GM21717 (cell line): ENCODE data around the gene SLC6A2.

Experiments used
- ATAC-seq: cut with Tn5 transposase; IDR thresholded peaks from one replicate; pipeline ENCODE4 v1.9.1; 2021; ENCODE audit warnings: mild to moderate bottlenecking, moderate library complexity; ENCODE audit not compliant: unreplicated experiment

Gene SLC6A2

DNA sequence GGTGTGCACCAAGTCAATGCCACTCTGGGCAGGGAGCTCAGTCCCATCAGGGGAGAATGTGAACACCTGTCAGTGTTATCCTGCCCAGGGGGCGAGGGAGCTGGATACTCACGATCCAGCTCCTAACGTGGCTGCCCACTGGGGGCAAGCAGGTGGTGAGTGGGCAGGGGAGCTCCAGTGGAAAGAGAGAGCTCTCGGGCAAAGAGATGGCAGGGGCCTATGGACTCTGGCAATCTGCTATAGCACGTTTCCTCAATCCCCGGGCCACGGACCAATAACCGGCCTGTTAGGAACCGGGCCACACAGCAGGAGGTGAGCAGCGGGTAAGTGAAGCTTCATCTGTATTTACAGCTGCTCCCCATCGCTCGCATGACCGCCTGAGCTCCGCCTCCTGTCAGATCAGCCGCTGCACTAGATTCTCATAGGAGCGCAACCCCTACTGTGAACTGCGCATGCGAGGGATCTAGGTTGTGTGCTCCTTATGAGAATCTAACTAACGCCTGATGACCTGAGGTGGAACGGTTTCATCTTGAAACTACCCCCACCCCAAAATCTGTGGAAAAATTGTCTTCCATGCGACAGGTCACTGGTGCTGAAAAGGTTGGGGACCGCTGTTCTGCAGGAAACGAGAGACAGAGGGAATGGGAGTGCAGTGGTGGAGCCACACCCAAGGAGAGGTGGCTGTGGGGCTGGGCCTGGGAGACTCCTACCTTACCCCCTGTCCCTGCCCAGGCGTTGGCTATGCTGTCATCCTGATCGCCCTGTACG, 15.6 kb downstream of the SLC6A2 start:
- no peak for ATAC-seq

DNA sequence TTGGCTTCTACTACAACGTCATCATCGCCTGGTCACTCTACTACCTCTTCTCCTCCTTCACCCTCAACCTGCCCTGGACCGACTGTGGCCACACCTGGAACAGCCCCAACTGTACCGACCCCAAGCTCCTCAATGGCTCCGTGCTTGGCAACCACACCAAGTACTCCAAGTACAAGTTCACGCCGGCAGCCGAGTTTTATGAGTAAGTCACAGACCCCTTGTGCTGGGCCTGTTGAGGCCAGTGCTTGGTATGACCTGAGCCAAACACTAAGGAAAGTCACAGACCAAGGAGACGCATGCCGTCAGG, 16.1 kb downstream of the SLC6A2 start:
- no peak for ATAC-seq

DNA sequence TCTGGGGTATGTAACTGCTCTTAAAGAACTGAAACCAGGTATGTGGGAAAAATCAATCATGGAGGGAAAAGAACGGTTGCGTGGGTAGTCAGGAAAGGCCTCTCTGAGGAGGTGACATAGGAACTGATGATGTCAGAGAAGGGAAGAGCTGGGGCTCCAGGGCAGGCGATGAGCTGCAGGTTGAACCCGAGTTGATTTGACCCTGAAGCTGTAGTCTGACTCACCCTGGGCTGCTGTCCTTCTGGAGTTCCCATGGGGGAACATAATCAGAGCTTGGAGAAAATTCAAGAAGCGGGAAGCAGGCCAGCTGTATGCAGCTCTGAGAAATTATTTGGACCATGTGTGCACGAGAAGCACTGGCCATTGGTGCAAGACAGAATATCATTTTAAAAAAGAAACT, 16.7 kb downstream of the SLC6A2 start:
- no peak for ATAC-seq

DNA sequence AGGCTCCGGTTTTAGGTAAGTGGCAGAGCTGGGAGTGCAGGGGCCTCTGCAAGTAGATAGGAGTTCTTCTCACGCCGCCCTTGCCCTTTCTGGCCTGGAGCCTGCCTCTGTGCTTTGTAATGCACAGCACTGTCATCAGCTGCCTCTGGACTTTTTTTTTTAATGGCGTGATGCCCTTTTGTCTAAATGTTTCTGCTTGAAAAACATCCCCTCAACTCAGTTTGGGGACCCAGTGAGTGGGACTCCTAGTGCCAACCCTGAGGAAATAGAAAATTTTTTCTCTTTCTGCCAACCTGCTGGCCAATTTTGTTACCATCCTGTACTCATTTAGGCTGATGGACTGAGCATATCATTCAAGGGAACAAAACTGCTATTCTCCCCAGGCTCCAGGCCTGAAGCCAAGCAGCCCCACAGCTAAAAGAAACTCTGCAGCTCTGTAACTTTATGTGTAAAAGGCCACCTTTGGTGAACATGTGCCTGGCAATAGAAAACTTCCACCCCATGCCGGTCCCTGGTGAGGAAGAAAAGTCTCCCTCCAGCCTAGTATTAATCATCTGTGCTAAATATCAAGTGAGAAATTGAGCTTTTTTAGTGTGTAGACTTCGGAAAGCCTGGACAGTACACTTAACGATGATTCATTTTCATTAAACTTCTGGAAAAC, 22.5 kb downstream of the SLC6A2 start:
- ATAC-seq: no peak

DNA sequence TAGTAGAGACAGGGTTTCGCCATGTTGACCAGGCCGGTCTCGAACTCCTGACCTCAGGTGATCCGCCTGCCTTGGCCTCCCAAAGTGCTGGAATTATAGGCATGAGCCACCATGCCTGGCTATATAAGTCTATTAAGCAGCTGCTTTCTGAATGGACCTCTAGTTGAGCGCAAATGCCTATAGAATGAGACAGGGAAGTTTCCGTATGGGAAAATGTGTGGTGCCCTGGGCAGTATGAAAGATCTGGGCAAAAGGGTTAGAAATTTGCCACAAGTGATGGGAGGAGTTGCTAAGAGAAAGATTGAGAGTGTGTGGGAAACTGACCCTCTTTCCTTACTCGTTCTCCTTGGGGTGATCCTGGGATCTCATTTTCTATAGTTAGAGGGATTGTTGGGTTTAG, 26.3 kb downstream of the SLC6A2 start:
- ATAC-seq: no peak

DNA sequence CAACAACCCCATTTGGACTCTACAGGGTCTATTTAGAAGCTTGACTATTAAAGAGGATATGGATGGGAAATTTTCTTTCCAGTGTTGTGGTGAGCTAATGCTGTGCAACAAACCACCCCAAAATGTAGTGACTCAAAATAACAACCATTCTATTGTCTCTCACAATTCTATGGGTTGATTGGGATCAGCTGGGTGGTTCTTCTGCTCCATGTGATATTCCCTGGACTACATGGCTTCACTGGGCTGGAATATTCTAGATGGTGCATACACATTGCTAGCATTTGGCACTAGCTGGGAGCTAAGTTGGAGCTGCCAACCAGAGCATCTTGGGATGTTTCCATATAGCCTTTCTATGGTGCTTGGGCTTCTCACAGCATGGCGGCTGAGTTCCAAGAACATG, 30.2 kb downstream of the SLC6A2 start:
- no peak for ATAC-seq

DNA sequence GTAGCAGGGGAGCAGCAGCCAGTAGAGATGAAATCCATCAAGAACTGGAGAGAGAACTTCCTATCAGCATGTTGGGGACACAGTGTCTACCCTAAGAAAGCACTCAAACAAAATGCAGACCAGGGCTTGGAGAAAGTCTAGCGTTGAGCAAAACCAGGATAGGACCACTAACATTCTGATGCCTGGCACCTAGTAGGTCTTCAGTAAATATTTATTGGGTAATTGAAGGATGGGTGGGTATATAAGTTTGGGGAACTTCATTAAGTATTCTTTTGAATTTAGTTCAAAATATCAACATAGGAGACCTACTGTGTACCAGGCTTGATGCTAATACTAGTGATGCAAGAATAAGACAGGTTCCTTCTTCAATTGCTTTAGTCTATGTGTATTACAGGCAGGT, 30.9 kb downstream of the SLC6A2 start:
- no peak for ATAC-seq

DNA sequence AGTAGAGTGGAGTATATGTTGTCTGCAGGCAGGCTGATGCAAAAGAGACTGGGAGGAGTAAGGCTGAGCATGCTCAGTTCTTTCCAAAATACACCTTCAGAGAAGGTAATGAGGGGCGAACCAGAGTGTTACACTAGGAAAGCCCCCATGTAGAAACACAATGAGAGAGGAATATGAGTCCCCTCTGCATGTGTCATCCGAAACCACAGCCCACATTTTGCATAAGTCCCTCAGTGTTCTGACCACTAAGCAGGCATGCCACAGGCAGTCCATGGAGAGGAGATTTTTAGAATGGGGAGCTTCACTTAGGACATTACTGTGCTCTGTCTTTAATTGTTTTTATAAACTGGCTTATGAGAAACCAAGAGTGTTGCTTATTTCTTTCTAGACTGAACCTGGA, 32.0 kb downstream of the SLC6A2 start:
- ATAC-seq: no peak

DNA sequence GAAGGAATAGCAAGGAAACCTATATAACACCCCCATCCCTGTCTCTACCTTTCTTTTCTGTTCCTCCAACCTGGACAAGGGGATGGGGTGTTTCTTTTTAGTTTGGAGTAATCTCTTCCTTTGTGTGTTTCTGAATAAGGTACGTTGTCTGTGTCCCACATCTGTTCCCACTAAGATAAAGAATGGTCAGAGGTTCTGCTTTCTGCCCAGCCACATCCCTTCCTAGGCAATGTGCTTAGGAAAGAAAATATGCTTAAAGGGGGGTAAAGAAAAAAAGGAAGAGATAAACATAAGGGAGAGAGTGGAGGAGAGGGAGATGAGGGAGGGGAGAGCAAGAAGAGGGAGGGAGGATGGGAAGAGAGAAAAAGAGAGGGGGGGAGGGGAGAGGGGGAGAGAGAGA, 35.1 kb downstream of the SLC6A2 start:
- no peak for ATAC-seq

DNA sequence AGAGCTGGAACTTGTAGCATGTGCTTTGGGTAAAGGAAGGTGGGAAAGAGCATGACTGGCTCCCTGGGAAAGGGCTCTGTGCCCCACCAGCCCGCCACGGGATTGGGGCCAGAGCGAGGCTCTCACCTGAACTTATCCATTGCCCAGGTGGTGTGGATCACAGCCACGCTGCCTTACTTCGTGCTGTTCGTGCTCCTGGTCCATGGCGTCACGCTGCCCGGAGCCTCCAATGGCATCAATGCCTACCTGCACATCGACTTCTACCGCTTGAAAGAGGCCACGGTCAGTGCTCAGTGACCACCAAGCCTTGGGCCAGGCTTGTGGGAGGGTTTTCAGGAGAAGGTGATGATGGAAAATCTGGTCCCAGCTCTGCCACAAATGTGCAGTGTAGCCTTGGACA, 36.0 kb downstream of the SLC6A2 start:
- ATAC-seq: no peak

DNA sequence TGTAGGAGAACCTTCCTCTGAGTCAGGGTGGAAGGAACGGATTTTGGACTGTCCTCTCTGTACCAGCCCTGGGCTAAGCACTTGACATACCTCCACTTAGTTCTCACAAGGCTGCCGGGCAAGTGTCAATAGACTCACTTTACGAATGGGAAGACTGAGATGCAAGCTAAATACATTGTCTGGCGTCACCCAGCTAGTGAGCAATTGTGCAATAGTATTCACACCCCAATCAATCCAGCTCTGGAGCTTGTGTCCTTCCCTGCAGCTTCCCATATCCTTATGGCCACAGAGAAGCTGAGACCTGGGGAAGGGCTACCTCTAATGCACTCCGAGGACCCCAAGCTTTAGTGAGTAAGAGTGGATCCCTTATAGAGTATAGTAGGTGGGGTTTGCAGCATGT, 39.8 kb downstream of the SLC6A2 start:
- no peak for ATAC-seq

DNA sequence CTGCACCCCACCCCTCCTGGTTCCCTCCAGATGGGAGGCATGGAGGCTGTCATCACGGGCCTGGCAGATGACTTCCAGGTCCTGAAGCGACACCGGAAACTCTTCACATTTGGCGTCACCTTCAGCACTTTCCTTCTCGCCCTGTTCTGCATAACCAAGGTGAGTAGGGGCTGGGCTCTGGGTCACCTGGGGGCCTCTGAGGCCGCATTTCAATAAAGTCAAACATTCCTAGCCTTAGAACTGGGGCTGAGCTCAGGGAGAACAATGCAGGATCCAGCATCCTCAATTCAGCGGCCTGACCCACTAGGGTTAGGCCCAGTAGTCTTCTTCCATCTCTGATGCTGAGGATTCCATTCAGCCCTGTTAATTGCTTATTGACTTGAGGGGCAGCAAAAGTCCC, 42.1 kb downstream of the SLC6A2 start:
- no peak for ATAC-seq

DNA sequence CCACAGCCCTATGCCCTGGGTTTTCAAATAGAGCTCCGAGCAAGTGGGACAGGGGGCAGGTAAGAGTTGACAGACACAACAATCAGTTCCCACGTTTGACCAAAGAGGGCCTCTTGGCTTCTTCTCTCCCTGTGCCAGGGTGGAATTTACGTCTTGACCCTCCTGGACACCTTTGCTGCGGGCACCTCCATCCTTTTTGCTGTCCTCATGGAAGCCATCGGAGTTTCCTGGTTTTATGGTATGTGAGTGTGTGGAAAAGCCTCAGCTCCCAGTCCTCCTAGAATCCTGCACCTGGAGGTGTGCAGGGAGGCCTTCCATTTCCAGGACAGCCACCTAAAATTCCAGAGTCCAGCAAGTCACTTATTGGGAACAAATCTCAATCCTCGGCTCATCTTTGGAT, 42.5 kb downstream of the SLC6A2 start:
- no peak for ATAC-seq

DNA sequence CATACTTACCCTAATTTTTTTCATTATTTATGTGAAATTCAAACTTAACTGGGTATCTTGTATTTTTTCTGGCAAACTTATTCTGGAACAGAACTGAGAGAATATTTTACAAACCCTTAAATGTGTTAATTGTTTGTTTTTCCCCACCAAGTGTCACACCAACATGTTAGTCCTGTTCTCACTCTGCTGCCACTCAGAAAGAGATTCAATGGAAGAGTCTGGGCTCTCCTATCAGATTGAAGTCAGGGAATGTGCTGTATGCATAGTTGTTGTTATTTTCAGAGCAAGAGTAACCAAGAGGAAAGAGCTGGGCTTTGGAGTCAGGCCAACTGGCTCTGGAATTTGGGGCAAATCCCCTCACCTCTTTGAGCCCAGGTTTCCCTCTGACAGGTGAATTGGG, 43.2 kb downstream of the SLC6A2 start:
- no peak for ATAC-seq

DNA sequence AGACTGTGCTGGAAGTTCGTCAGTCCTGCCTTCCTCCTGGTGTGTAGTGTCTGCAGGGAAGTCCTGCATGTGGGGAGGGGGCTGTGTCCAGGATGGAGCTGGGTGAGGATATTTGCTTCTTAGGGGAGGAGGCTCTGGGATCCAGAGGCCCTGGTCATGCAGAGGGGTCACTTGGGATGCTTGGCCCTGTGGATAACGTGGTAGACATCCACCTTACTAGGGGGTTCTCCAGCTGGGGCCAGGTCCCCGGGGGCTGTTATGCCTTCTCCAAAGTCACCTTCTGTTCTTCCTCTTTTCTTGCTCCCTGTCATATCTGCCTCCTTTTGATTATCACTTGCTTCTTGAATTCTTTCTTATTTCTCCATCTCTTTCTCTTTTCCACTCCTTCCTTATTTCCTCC, 43.8 kb downstream of the SLC6A2 start:
- ATAC-seq: no peak

DNA sequence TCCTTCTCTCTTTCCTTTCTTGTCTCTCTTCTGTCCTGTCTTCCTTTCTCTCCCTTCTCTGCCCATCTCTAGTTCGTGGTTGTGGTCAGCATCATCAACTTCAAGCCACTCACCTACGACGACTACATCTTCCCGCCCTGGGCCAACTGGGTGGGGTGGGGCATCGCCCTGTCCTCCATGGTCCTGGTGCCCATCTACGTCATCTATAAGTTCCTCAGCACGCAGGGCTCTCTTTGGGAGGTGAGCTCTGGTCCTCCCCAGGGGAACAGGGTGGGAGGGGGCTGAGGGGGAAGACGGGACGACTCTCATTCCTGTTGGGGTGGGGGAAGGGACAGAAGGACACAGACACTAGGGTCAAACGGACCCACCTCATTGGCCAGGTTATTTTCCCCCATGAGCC, 44.3 kb downstream of the SLC6A2 start:
- no peak for ATAC-seq

DNA sequence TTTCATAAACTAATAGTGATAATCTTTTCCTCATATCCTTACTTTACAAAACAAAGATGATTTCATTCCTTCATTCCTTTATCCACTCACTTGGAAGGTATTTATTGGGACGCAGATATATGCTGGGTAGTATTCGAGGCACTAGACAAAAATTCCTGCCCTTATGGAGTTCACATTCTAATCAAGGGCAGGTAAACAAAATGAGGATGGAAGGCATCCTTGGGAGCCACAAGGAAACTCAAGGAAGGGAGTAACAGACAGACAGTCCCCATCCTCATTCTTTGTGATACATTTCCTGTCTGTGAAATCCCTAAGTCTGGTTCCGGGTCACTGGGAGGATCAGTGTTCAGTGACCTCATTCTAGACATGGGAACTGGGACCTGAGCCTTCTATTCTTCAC, 45.2 kb downstream of the SLC6A2 start:
- no peak for ATAC-seq

DNA sequence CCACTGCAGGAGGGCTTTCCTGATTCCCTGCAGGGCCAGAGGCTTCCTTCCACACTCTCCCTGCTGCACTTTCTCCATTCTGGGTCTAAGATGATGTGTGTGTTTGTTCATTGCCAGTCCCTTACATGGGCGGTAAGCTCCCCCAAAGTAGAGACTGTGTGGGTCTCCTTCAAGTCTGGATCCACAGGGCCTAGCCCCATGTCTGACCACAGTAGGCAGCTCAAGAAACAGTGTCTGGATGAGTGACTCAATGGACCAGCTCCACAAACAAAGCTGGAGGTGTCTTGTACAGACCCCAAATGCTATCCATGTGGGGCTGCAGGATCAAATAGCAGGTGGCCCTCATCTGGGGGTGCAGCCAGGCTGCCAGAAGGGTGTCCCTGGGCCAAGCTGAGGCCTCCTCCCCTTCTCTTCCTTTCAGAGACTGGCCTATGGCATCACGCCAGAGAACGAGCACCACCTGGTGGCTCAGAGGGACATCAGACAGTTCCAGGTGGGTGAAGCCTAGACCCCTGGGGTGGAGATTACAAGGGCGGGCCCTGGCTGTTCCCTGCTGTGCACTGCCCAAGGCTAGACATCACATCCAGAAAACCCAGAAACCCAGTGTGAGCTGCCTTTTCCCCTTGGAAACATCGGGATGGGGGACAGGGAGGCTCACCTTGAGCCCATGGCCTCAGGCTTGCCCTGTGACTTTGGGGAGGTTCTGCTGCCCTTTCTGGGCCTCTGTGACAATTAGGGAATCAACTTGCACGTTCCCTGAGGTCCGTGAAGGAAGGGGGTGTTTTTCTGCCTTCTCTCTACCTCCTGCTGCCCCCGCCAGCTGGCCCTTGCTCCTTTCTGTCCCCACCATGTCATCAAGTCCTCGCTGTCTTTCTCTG, 45.9 kb downstream of the SLC6A2 start:
- ATAC-seq: peak; percentile 80

DNA sequence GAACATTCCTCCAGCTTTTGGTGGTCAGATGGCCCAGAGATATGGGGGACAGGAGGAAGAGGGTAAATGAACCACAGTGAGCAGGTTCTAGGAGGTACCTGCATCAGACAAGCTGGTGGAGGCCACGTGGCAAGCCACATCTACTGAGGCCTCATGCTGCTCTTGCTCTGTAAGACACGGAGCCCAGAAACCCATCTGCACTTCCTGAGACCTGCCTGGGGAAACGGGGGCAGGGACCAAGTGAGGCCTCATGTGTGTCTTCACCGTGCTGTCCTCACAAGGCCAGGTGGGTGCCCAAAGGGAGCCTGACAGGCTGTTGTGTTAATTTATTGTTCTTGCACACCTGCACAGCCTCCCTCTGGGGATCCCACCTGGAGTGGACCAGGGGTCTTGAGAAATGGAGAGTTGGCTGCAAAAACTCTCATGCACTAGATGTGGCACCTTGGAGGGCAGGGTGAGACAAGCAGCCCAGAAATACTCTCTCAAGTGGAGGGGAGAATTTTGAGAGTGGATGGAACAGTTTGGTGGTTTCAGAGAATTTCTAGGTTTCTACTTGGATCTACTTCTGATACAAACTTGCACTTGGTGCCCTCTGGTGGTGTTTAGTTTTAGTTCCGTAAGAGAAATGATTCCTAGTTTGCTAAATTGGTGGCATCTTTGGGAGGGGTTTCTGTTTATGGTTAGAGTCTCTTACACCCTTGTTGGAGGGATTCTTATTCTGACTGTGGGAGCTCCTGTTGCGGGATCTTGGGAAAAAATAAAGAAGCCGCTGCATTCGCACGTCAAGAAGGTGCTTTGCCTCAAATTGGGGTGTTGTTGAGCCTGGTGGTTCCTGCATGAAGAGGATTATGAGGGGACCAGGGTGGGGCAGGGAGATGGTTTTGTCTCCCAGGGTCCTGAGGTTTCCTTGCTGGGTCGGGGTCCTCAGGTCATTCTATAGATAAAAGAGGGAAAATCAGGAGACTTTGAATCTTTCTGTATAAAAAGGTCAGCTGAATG, 47.5 kb downstream of the SLC6A2 start:
- no peak for ATAC-seq

DNA sequence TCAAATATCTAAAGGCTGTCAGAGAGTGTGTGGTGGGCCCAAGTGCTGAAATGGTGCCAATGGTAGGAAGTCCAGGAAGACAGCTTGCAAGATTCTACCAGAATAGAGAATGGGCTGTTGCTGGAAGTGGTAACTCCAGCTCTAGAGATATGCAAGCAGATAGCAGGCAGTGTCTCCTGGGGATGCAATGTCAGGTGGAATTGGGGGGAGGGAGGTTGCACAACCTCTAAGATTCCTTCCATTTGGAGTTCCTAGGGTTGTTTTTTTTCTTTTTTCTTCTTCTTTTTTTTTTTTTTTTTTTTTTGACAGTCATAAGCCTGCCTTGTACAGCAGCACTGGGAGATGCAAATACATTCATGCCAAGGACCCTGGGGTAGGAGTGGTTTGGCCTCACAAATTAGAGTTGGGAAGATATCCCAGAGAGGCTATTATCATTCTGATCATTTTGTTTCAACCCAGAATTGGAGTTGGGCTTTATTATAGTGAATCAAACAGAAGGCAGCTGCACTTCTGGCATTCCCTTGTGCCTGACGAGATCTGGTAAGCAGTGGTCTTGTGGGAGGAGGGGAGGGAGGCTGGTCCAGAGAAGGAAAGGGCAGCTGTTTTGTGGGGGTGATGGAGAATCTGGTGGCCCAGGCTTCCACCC, 51.1 kb downstream of the SLC6A2 start:
- ATAC-seq: no peak
